CD4-positive, alpha-beta memory T cell (primary cell): ENCODE measurements around the gene DENND4A. TPM values are rescaled to one million over a fixed set of nuclear protein-coding genes. Genes with fewer than 3 reads are reported as not detected.
A peak's percentile ranks its signal among the peaks of the same experiment; 100 is the strongest.

Source experiments
- CTCF ChIA-PET: fragments of 350-600 bp; sonication (Branson Sonifier 250); formaldehyde crosslinking; loops from one replicate; lab custom pipeline; 2021; ENCODE audit warnings: inconsistent platforms; ENCODE audit not compliant: partially characterized antibody; lab: Charles Lee
- POLR2A ChIA-PET: fragments of 350-600 bp; sonication (Branson Sonifier 250); formaldehyde crosslinking; loops from one replicate; lab custom pipeline; 2021; ENCODE audit not compliant: partially characterized antibody; lab: Charles Lee
- DNase-seq, 5 donors: peaks; one replicate each; pipeline versions ENCODE4 v3.0.0 to v3.0.0-alpha.2; 2020 to 2022; ENCODE audit warnings: mixed read lengths in 1 of 5
- H3K27ac ChIP-seq: one replicate; pipeline ENCODE4 v1.7.0; 2013; ENCODE audit warnings: low read depth, low read length
- H3K27me3 ChIP-seq: 2 replicates; pipeline ENCODE4 v1.7.0; 2013; ENCODE audit warnings: mild to moderate bottlenecking, low read length, moderate library complexity; ENCODE audit not compliant: insufficient read depth
- H3K36me3 ChIP-seq: 2 replicates; pipeline ENCODE4 v1.7.0; 2013; ENCODE audit warnings: mild to moderate bottlenecking, low read length, moderate library complexity; ENCODE audit not compliant: insufficient read depth
- H3K4me1 ChIP-seq: 2 replicates; pipeline ENCODE4 v1.7.0; 2013; ENCODE audit warnings: mild to moderate bottlenecking, low read length, moderate library complexity; ENCODE audit not compliant: insufficient read depth
- H3K4me3 ChIP-seq, 2 donors: one replicate each; pipeline ENCODE4 v1.7.0; 2013; ENCODE audit warnings: low read length in 2 of 2, mild to moderate bottlenecking in 1 of 2
- H3K9me3 ChIP-seq, 2 donors: one replicate each; pipeline ENCODE4 v1.7.0; 2013; ENCODE audit warnings: low read length in 2 of 2, control low read depth in 1 of 2; ENCODE audit not compliant: control insufficient read depth in 1 of 2
- H3K27ac Mint-ChIP-seq, 7 donors: one replicate each; pipeline ENCODE4 v1.8.0; 2020 to 2021; ENCODE audit warnings: mixed read lengths in 7 of 7, mild to moderate bottlenecking in 6 of 7, inconsistent platforms in 3 of 7, moderate library complexity in 3 of 7
- H3K27me3 Mint-ChIP-seq, 2 donors: one replicate each; pipeline ENCODE4 v1.8.0; 2020 to 2021; ENCODE audit warnings: mixed read lengths in 2 of 2
- H3K36me3 Mint-ChIP-seq, 2 donors: one replicate each; pipeline ENCODE4 v1.8.0; 2020 to 2021; ENCODE audit warnings: mixed read lengths in 2 of 2, inconsistent platforms in 1 of 2, mild to moderate bottlenecking in 1 of 2
- H3K4me1 Mint-ChIP-seq, 4 donors: one replicate each; pipeline ENCODE4 v1.8.0; 2020 to 2021; ENCODE audit warnings: mixed read lengths in 4 of 4, mild to moderate bottlenecking in 1 of 4
- H3K4me3 Mint-ChIP-seq, 8 donors: one replicate each; pipeline ENCODE4 v1.8.0; 2020 to 2021; ENCODE audit warnings: mixed read lengths in 8 of 8, mild to moderate bottlenecking in 7 of 8, moderate library complexity in 6 of 8, inconsistent platforms in 3 of 8
- H3K9me3 Mint-ChIP-seq, 8 donors: one replicate each; pipeline ENCODE4 v1.8.0; 2020 to 2021; ENCODE audit warnings: mixed read lengths in 8 of 8, mild to moderate bottlenecking in 5 of 8, inconsistent platforms in 3 of 8, moderate library complexity in 1 of 8
- intact Hi-C: fragments of 100-400 bp; cut with micrococcal nuclease; formaldehyde crosslinking; loops from one replicate; pipeline ENCODE4 v1.15.1; 2023
- polyA plus RNA-seq, 2 donors: library from polyadenylated mRNA; unstranded; fragments of 300-500 nt; fragmentation: Illumina TruSeq; gene quantifications; one replicate each; pipeline ENCODE4 v1.2.3, GENCODE V29; 2021
- total RNA-seq, 2 experiments: library from RNA; stranded (reverse); gene quantifications; one replicate each; pipeline ENCODE4 v1.2.3, GENCODE V29; 2021

Gene DENND4A
- total and polyA plus RNA-seq, 4 experiments from 2014 or later: 8.4 to 69.4 (median 42.2) TPM

- Mint-ChIP-seq H3K4me1 (peaks cover 14 to 23% (median 19%) of the 10 kb centered on the region in 4 donors), H3K36me3 (peaks cover 9 to 42% of the 10 kb centered on the region in 2 donors), H3K4me3 (no peak overlapping the region), H3K27me3 (no peaks in the 10 kb centered on the region), H3K9me3 (no peaks in the 10 kb centered on the region), H3K27ac (peak overlapping the region in 2 of 7 donors; percentile 29 to 36)
- POLR2A ChIA-PET: no interaction called here
- no peaks in the 10 kb centered on the region for H3K27me3 ChIP-seq
- intact Hi-C loops: loop anchor here (5.0 kb wide), 1 partner anchor 35 kb away; the partner anchor contains the start of gene DENND4A
- no peak for DNase-seq
- no peak overlapping the region for H3K27ac ChIP-seq
- H3K36me3 ChIP-seq: no peaks in the 10 kb centered on the region
- peaks cover 16% of the 10 kb centered on the region for H3K4me1 ChIP-seq
- no peaks in the 10 kb centered on the region for H3K9me3 ChIP-seq
- H3K4me3 ChIP-seq: no peak overlapping the region
- CTCF ChIA-PET: no interaction called here
Measured at GRCh38 chr15:65757256-65757655, 34.8 kb downstream of the DENND4A start.

GRCh38 chr15:65752151-65752700 is 39.9 kb downstream of the DENND4A start:
- no peaks in the 10 kb centered on the region for H3K9me3 ChIP-seq
- CTCF ChIA-PET: interaction anchor here (0.9 kb wide), 1 partner anchor 77 kb away, joined by 3 read pairs; no protein-coding TSS in a partner anchor
- no peak overlapping the region for H3K4me3 ChIP-seq
- H3K27me3 Mint-ChIP-seq: no peaks in the 10 kb centered on the region
- no peak overlapping the region for H3K27ac ChIP-seq
- H3K4me3 Mint-ChIP-seq: no peak overlapping the region
- H3K36me3 Mint-ChIP-seq: peaks cover 22 to 55% of the 10 kb centered on the region in 2 donors
- POLR2A ChIA-PET: no interaction called here
- no peak for DNase-seq
- peaks cover 8% of the 10 kb centered on the region for H3K36me3 ChIP-seq
- no peaks in the 10 kb centered on the region for H3K9me3 Mint-ChIP-seq
- peaks cover 12 to 19% (median 17%) of the 10 kb centered on the region in 4 donors for H3K4me1 Mint-ChIP-seq
- intact Hi-C loops: no loop called here
- peak overlapping the region in 1 of 7 donors; percentile 59 for H3K27ac Mint-ChIP-seq
- H3K27me3 ChIP-seq: no peaks in the 10 kb centered on the region
- H3K4me1 ChIP-seq: no peaks in the 10 kb centered on the region

GRCh38 chr15:65751431-65751830 is 40.7 kb downstream of the DENND4A start:
- no peaks in the 10 kb centered on the region for H3K9me3 ChIP-seq
- no peaks in the 10 kb centered on the region for H3K27me3 Mint-ChIP-seq
- H3K36me3 ChIP-seq: peaks cover 8% of the 10 kb centered on the region
- no peak overlapping the region for H3K4me3 ChIP-seq
- ChIA-PET CTCF (no interaction called here), POLR2A (no interaction called here)
- H3K27ac Mint-ChIP-seq: peak overlapping the region in 3 of 7 donors; percentile 9 to 74 (median 69)
- peaks cover 12 to 19% (median 15%) of the 10 kb centered on the region in 4 donors for H3K4me1 Mint-ChIP-seq
- no peaks in the 10 kb centered on the region for H3K4me1 ChIP-seq
- H3K36me3 Mint-ChIP-seq: peaks cover 22 to 53% of the 10 kb centered on the region in 2 donors
- no peaks in the 10 kb centered on the region for H3K9me3 Mint-ChIP-seq
- DNase-seq: no peak
- no peak overlapping the region for H3K4me3 Mint-ChIP-seq
- intact Hi-C loops: no loop called here
- H3K27me3 ChIP-seq: no peaks in the 10 kb centered on the region
- H3K27ac ChIP-seq: no peak overlapping the region

DNA sequence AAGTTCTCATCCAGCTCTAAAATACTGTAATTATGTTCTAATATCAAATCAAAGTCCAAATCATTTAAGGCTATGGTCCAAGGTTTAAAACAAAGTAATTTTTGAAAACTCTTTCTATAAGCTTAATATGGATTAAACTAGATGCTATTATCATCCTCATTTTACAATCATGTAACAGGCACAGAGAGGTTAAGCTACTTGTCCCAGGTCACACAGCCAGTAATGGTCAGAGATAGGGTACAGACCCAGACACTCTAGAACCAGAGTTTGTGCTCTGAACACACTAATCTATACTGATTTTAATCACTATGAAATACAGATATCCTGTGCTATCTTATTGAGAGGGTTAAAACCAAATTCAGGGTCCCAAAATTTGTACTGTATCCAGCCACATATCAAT is 44.8 kb downstream of the DENND4A start:
- no peak overlapping the region for H3K27ac ChIP-seq
- H3K4me3 Mint-ChIP-seq: no peak overlapping the region
- no peaks in the 10 kb centered on the region for H3K9me3 ChIP-seq
- H3K4me3 ChIP-seq: no peak overlapping the region
- H3K27me3 ChIP-seq: no peaks in the 10 kb centered on the region
- intact Hi-C loops: no loop called here
- ChIA-PET CTCF (interaction anchor here (1.1 to 1.3 kb wide), 3 partner anchors 51 to 86 kb away, joined by 3 to 5 read pairs (median 5); no protein-coding TSS in a partner anchor), POLR2A (interaction anchor here (0.9 kb wide), 1 partner anchor 45 kb away, joined by 3 read pairs; the partner anchor contains the start of gene DENND4A)
- no peaks in the 10 kb centered on the region for H3K9me3 Mint-ChIP-seq
- H3K27me3 Mint-ChIP-seq: no peaks in the 10 kb centered on the region
- H3K27ac Mint-ChIP-seq: peak overlapping the region in 1 of 7 donors; percentile 38
- H3K36me3 ChIP-seq: peaks cover 8% of the 10 kb centered on the region
- DNase-seq: no peak
- no peaks in the 10 kb centered on the region for H3K4me1 ChIP-seq
- H3K4me1 Mint-ChIP-seq: peaks cover 10 to 17% (median 12%) of the 10 kb centered on the region in 4 donors
- H3K36me3 Mint-ChIP-seq: peaks cover 26 to 39% of the 10 kb centered on the region in 2 donors

DNA sequence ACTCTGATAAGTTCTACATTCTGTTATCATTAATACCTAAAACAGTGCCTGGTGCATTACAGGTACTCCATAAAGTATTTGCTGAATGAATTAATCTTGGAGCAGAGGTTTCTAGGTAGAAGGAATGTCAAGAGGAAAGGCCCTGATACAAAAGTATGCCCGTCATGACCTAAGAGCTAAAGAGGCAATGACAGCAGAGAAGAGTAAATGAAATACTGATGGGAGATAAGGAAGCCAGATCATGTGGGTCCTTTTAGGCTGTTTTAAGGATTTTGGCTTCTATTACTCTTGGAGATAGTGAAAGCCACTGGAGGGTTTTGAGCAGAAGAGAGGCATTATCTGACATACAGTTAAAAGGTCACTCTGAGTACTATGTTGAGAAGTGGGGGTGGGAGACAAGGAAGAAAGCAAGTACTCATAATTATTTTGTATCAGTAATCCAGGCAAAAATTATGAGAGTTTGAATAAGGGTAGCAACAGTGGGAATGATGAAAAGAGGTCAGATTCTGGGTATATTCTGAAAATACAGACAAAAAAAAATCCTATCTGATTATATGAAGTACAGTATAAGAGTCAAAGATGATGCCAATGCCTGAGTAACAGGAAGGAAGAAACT is 48.3 kb downstream of the DENND4A start:
- CTCF ChIA-PET: interaction anchor here (1.3 to 1.4 kb wide), 2 partner anchors 10 to 89 kb away, joined by 3 to 5 read pairs; no protein-coding TSS in a partner anchor
- H3K4me1 Mint-ChIP-seq: peaks cover 0 to 9% (median 4%) of the 10 kb centered on the region in 4 donors
- no peak overlapping the region for H3K4me3 ChIP-seq
- no peaks in the 10 kb centered on the region for H3K27me3 Mint-ChIP-seq
- peak overlapping the region in 4 of 7 donors; percentile 9 to 77 (median 20) for H3K27ac Mint-ChIP-seq
- DNase-seq: no peak
- peaks cover 26 to 38% of the 10 kb centered on the region in 2 donors for H3K36me3 Mint-ChIP-seq
- no peak overlapping the region for H3K27ac ChIP-seq
- intact Hi-C loops: no loop called here
- H3K27me3 ChIP-seq: no peaks in the 10 kb centered on the region
- no peaks in the 10 kb centered on the region for H3K9me3 ChIP-seq
- H3K36me3 ChIP-seq: peaks cover 8% of the 10 kb centered on the region
- no peaks in the 10 kb centered on the region for H3K4me1 ChIP-seq
- H3K9me3 Mint-ChIP-seq: peaks cover 0 to 2% (median 0%) of the 10 kb centered on the region in 8 donors
- POLR2A ChIA-PET: no interaction called here
- no peak overlapping the region for H3K4me3 Mint-ChIP-seq

DNA sequence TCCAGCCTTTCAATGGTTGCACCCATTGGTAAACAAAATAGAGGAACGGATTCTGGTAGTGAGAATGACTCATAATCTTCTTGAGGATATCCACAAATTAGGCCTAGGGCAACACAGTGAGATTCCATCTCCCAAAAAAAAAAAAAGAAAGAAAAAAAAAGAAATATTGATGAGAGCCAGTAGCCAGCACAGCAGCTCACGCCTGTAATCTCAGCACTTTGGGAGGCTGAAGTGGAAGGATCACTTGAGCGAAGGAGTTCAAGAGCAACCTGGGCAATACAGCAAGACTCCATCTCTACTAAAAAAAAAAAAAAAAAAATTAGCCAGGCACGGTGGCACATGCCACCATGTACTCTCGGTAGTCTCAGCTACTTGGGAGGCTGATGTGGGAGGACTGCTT is 51.9 kb downstream of the DENND4A start:
- CTCF ChIA-PET: interaction anchor here (0.9 to 1.9 kb wide), 2 partner anchors 19 to 59 kb away, joined by 4 to 6 read pairs; no protein-coding TSS in a partner anchor

GRCh38 chr15:65738649-65739048 is 53.4 kb downstream of the DENND4A start:
- H3K27me3 Mint-ChIP-seq: no peaks in the 10 kb centered on the region
- H3K27ac Mint-ChIP-seq: peak overlapping the region in 2 of 7 donors; percentile 39 to 52
- no peak for DNase-seq
- H3K4me1 ChIP-seq: no peaks in the 10 kb centered on the region
- POLR2A ChIA-PET: no interaction called here
- peaks cover 0 to 2% (median 0%) of the 10 kb centered on the region in 8 donors for H3K9me3 Mint-ChIP-seq
- no peaks in the 10 kb centered on the region for H3K27me3 ChIP-seq
- H3K27ac ChIP-seq: no peak overlapping the region
- peaks cover 0 to 4% (median 2%) of the 10 kb centered on the region in 4 donors for H3K4me1 Mint-ChIP-seq
- peaks cover 20% of the 10 kb centered on the region for H3K36me3 ChIP-seq
- no peak overlapping the region for H3K4me3 Mint-ChIP-seq
- intact Hi-C loops: no loop called here
- H3K4me3 ChIP-seq: no peak overlapping the region
- no peaks in the 10 kb centered on the region for H3K9me3 ChIP-seq
- CTCF ChIA-PET: interaction anchor here (0.9 to 1.2 kb wide), 2 partner anchors 100 to 118 kb away, joined by 5 to 6 read pairs; no protein-coding TSS in a partner anchor
- H3K36me3 Mint-ChIP-seq: peaks cover 42 to 63% of the 10 kb centered on the region in 2 donors

More for the DNA sequence above, 51.9 kb downstream of the DENND4A start:
- Histone ChIP-seq H3K27ac (no peak overlapping the region), H3K4me3 (no peak overlapping the region), H3K4me1 (no peaks in the 10 kb centered on the region), H3K36me3 (peaks cover 20% of the 10 kb centered on the region), H3K9me3 (no peaks in the 10 kb centered on the region), H3K27me3 (no peaks in the 10 kb centered on the region)
- POLR2A ChIA-PET: no interaction called here
- no peak for DNase-seq
- H3K36me3 Mint-ChIP-seq: peaks cover 43 to 59% of the 10 kb centered on the region in 2 donors
- peaks cover 0 to 9% (median 5%) of the 10 kb centered on the region in 4 donors for H3K4me1 Mint-ChIP-seq
- peaks cover 0 to 2% (median 0%) of the 10 kb centered on the region in 8 donors for H3K9me3 Mint-ChIP-seq
- intact Hi-C loops: no loop called here
- no peaks in the 10 kb centered on the region for H3K27me3 Mint-ChIP-seq
- peak overlapping the region in 2 of 7 donors; percentile 12 to 60 for H3K27ac Mint-ChIP-seq
- H3K4me3 Mint-ChIP-seq: no peak overlapping the region
